Peyer's patch (tissue), 4 donors: ENCODE measurements around the gene MYO3B. TPM values are rescaled to one million over a fixed set of nuclear protein-coding genes. Genes with fewer than 3 reads are reported as not detected.

Experiments
- DNase-seq, 3 donors: peaks; one replicate each; pipeline ENCODE4 v3.0.0-alpha.2; 2017 to 2019
- H3K27ac ChIP-seq, 4 donors: fragments of 200-600 bp; sonication (generic); one replicate each; pipeline ENCODE4 v1.5.1; 2016 to 2019
- H3K27me3 ChIP-seq, 2 donors: fragments of 200-600 bp; sonication (generic); one replicate each; pipeline ENCODE4 v1.5.1; 2019
- H3K36me3 ChIP-seq, 3 donors: fragments of 200-600 bp; sonication (generic); one replicate each; pipeline ENCODE4 v1.5.1; 2016 to 2019
- H3K4me1 ChIP-seq, 4 donors: fragments of 200-600 bp; sonication (generic); one replicate each; pipeline ENCODE4 v1.5.1; 2016 to 2019
- H3K4me3 ChIP-seq, 4 donors: fragments of 200-600 bp; sonication (generic); 1 replicate in 3 of 4; 2 replicates in 1 of 4; pipeline ENCODE4 v1.5.1; 2016 to 2019; ENCODE audit warnings: mild to moderate bottlenecking in 1 of 4
- H3K9me3 ChIP-seq, 4 donors: fragments of 200-600 bp; sonication (generic); one replicate each; pipeline ENCODE4 v1.5.1; 2016 to 2019; ENCODE audit warnings: mild to moderate bottlenecking in 1 of 4
- POLR2A ChIP-seq, 2 donors: fragments of 450-650 bp; IDR thresholded peaks; one replicate each; pipeline ENCODE4 v1.5.1; 2017; ENCODE audit warnings: antibody characterized with exemption in 2 of 2, mild to moderate bottlenecking in 2 of 2, moderate library complexity in 2 of 2
- total RNA-seq, 4 donors: library from RNA; depleted of rRNA; stranded (reverse); fragments of >200 nt; gene quantifications; one replicate each; pipeline ENCODE4 v1.1.0, GENCODE V29; 2016
- TF ChIP-seq, protein P1 (sequence below), 6 experiments: fragments of 450-650 bp in 4 of 6; fragments of 200-600 bp in 2 of 6; sonication (generic) in 1 of 6; IDR thresholded peaks; one replicate each; pipeline ENCODE4 v1.5.1; 2017 to 2019; ENCODE audit warnings: antibody characterized with exemption in 6 of 6, mild to moderate bottlenecking in 3 of 6, moderate library complexity in 1 of 6

Gene MYO3B
- total RNA-seq, 4 donors from 2014 or later, result not detected

DNA sequence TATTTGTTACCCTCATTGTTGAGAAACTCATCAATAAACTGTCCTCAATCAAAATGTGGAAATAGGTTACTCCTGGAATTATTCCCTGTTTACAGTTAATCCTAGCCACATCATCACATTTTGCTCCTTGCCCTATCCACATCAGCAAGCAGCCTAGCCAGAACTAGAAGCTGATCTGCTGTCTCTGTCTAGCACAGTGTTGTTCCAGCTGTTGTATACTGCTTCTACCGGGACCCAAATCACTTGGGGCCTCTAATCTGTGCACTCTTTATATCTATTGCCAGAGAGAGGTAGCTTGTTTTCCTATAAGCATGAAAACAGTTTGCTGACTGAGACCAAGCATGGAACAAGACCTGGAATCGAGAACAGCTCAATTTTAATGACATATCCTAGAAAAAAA is 341.0 kb downstream of the MYO3B start:
- H3K9me3 ChIP-seq, result no peaks in the 10 kb centered on the region
- no peak overlapping the region for H3K4me3 ChIP-seq
- H3K36me3 ChIP-seq, result no peaks in the 10 kb centered on the region
- H3K27me3 ChIP-seq, result no peaks in the 10 kb centered on the region
- no peak for DNase-seq
- TF ChIP-seq, protein P1, sequence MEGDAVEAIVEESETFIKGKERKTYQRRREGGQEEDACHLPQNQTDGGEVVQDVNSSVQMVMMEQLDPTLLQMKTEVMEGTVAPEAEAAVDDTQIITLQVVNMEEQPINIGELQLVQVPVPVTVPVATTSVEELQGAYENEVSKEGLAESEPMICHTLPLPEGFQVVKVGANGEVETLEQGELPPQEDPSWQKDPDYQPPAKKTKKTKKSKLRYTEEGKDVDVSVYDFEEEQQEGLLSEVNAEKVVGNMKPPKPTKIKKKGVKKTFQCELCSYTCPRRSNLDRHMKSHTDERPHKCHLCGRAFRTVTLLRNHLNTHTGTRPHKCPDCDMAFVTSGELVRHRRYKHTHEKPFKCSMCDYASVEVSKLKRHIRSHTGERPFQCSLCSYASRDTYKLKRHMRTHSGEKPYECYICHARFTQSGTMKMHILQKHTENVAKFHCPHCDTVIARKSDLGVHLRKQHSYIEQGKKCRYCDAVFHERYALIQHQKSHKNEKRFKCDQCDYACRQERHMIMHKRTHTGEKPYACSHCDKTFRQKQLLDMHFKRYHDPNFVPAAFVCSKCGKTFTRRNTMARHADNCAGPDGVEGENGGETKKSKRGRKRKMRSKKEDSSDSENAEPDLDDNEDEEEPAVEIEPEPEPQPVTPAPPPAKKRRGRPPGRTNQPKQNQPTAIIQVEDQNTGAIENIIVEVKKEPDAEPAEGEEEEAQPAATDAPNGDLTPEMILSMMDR (IDR thresholded peaks at IDR 0.05), result no peak
- TF ChIP-seq POLR2A (IDR thresholded peaks at IDR 0.05), result no peak
- no peak overlapping the region for H3K27ac ChIP-seq
- H3K4me1 ChIP-seq, result no peaks in the 10 kb centered on the region

DNA sequence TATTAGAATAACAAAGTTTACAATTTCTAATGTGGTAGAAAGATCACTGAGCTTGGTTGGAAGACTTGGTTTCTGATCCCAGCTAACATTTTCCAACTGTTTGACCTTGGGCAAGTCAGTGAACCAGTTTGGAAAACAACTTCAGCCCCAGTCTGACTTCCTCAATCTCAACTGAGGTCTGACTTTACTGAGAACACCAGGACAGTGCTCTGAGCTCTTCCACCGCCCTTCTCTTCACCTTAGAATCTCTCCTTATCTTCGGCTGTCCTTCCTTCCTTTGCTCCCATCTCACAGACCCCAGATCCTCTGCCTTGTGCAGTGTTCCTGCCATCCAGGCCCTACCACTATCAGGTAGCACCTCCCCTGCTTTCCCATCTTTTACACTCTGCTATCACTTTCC is 343.4 kb downstream of the MYO3B start:
- no peak for TF ChIP-seq POLR2A (IDR thresholded peaks at IDR 0.05)
- TF ChIP-seq, protein P1 (IDR thresholded peaks at IDR 0.05), result no peak
- Histone ChIP-seq H3K4me3 (no peak overlapping the region), H3K9me3 (no peaks in the 10 kb centered on the region), H3K27me3 (no peaks in the 10 kb centered on the region), H3K36me3 (no peaks in the 10 kb centered on the region), H3K27ac (no peak overlapping the region), H3K4me1 (no peaks in the 10 kb centered on the region)
- no peak for DNase-seq

DNA sequence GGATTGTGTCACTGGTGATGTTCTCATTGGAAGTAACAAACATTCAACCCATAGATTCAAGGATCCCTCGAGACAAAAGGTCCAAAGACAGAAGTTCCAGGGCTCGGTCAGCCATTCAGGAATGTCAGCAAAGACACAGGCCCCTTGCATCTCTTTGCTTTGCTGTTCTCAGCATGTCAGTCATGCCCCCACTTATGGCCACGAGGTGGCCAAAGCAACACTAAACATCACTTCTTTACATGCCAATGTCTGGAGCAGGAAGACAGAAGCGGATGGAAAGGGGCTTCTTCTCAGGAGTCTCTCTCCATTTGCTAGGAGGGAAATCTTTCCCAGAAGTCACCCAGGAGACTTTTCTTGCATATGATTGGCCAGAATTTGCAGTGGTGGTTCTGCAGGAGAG is 345.6 kb downstream of the MYO3B start:
- Histone ChIP-seq H3K9me3 (no peaks in the 10 kb centered on the region), H3K36me3 (no peaks in the 10 kb centered on the region), H3K4me3 (no peak overlapping the region), H3K27ac (no peak overlapping the region), H3K27me3 (no peaks in the 10 kb centered on the region), H3K4me1 (no peaks in the 10 kb centered on the region)
- no peak for TF ChIP-seq POLR2A (IDR thresholded peaks at IDR 0.05)
- TF ChIP-seq, protein P1 (IDR thresholded peaks at IDR 0.05), result no peak
- DNase-seq, result no peak

DNA sequence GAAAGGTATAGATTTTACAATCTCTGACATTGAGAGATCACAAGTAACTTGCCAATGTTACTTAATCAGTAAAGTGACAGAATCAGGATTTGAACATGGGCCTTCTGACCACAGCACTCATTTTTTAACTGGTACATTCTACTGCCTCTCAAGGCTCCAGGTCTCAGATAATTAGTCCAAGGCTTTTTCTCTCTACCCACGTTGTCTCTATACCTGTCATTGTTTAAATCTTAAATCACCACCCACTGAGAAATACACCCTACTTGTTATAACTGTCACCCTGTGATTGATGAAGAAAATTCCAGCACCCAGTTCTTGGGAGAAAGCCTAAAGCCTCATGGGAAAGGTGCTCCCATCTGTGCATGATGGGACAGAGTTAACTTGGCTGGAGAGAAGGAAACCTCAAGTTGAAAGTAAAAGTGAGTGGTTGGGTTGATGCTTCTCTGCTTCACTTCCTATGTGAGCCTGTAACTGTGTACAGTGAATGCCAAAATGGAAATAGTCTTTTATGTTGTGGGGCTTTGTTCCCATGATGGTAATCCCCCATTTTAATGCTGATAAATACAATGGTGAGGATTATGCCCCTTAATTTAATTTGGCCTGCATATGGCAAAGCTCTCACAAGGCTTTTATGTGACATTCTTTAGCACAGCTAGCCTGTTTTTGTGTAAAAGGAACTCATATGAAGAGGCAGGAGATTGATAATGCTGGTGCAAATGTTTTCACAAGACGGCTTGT is 347.1 kb downstream of the MYO3B start:
- no peak for TF ChIP-seq POLR2A (IDR thresholded peaks at IDR 0.05)
- TF ChIP-seq, protein P1 (IDR thresholded peaks at IDR 0.05), result no peak
- Histone ChIP-seq H3K4me3 (no peak overlapping the region), H3K27ac (peak overlapping the region in 2 of 4 donors; percentile 7 to 15), H3K36me3 (no peaks in the 10 kb centered on the region), H3K4me1 (no peaks in the 10 kb centered on the region), H3K9me3 (no peaks in the 10 kb centered on the region), H3K27me3 (no peaks in the 10 kb centered on the region)
- DNase-seq, result no peak

DNA sequence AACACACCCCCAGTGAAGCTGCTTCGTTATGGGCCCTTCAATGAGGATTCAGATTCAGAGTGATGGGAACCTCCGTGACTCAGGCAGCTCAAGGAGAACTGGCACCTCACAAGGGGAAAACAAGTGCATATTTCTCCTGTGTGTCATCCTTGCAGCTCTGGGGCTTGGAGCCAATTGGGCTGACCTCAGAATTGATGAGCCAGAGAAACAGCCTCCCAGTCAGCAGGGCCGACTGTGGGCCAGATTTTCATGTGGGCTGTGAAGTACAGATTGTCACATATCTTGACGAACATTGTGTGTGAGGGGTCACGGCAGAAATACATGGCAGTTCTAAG is 347.6 kb downstream of the MYO3B start:
- DNase-seq, result peak in 2 of 3 donors; percentile 19 to 70
- Histone ChIP-seq H3K9me3 (no peaks in the 10 kb centered on the region), H3K36me3 (no peaks in the 10 kb centered on the region), H3K27ac (peak overlapping the region in 1 of 4 donors; percentile 7), H3K27me3 (no peaks in the 10 kb centered on the region), H3K4me3 (no peak overlapping the region), H3K4me1 (peaks cover 0 to under 1% (median 0%) of the 10 kb centered on the region in 4 donors)
- TF ChIP-seq, protein P1 (IDR thresholded peaks at IDR 0.05), result no peak
- no peak for TF ChIP-seq POLR2A (IDR thresholded peaks at IDR 0.05)
